ENCODE results near the gene FBXW4. TPM values are rescaled to one million over a fixed set of nuclear protein-coding genes. Genes with fewer than 3 reads are reported as not detected.
A peak's percentile ranks its signal among the peaks of the same experiment; 100 is the strongest.

FBXW4 gene
- total RNA-seq, 2 experiments from 2014 or later = 37.6 to 38.2 TPM

- DNase-seq (no peak), ATAC-seq (no peak)
- Mint-ChIP-seq H3K36me3 (ENCODE audit: low read depth) (peaks cover 12% of the 10 kb centered on the region), H3K4me1 (ENCODE audit: low read depth) (no peaks in the 10 kb centered on the region), H3K4me3 (no peak overlapping the region), H3K9me3 (no peaks in the 10 kb centered on the region), H3K27ac (no peak overlapping the region), H3K27me3 (no peaks in the 10 kb centered on the region)
- CTCF ChIA-PET = interaction anchor here (0.5 to 5.7 kb wide), 4 partner anchors 10 to 52 kb away, joined by 3 to 34 read pairs (median 3); no protein-coding TSS in a partner anchor
- POLR2A ChIA-PET = interaction anchor here (0.6 to 0.8 kb wide), 3 partner anchors 9 to 49 kb away, joined by 3 read pairs; no protein-coding TSS in a partner anchor
- no peak for TF ChIP-seq CTCF (IDR thresholded peaks at IDR 0.05)
- intact Hi-C loops (cut with micrococcal nuclease) = no loop called here
Measured at GRCh38 chr10:101580486-101581399, 114.2 kb downstream of the FBXW4 start.

- intact Hi-C loops (cut with micrococcal nuclease) = no loop called here
- Mint-ChIP-seq H3K4me3 (no peak overlapping the region), H3K9me3 (no peaks in the 10 kb centered on the region), H3K27me3 (no peaks in the 10 kb centered on the region), H3K4me1 (ENCODE audit: low read depth) (no peaks in the 10 kb centered on the region), H3K27ac (no peak overlapping the region), H3K36me3 (ENCODE audit: low read depth) (peaks cover 8% of the 10 kb centered on the region)
- no peak for TF ChIP-seq CTCF (IDR thresholded peaks at IDR 0.05)
- ChIA-PET POLR2A (interaction anchor here (0.8 kb wide), 1 partner anchor 8 kb away, joined by 3 read pairs; no protein-coding TSS in a partner anchor), CTCF (interaction anchor here (2.2 to 5.7 kb wide), 2 partner anchors 9 to 202 kb away, joined by 8 to 34 read pairs; no protein-coding TSS in a partner anchor)
- no peak for ATAC-seq
- no peak for DNase-seq
Measured at GRCh38 chr10:101579516-101579870, 115.5 kb downstream of the FBXW4 start.

- Mint-ChIP-seq H3K27me3 (no peaks in the 10 kb centered on the region), H3K4me3 (no peak overlapping the region), H3K27ac (no peak overlapping the region), H3K9me3 (no peaks in the 10 kb centered on the region), H3K36me3 (ENCODE audit: low read depth) (peaks cover 8% of the 10 kb centered on the region), H3K4me1 (ENCODE audit: low read depth) (no peaks in the 10 kb centered on the region)
- ChIA-PET CTCF (interaction anchor here (0.8 to 5.7 kb wide), 4 partner anchors 8 to 202 kb away, joined by 3 to 34 read pairs (median 6); no protein-coding TSS in a partner anchor), POLR2A (interaction anchor here (0.8 kb wide), 1 partner anchor 365 kb away, joined by 3 read pairs; no protein-coding TSS in a partner anchor)
- ATAC-seq (no peak), DNase-seq (no peak)
- TF ChIP-seq CTCF (IDR thresholded peaks at IDR 0.05) = no peak
- intact Hi-C loops (cut with micrococcal nuclease) = no loop called here
Measured at GRCh38 chr10:101578803-101579515, 116.0 kb downstream of the FBXW4 start.

- intact Hi-C loops (cut with micrococcal nuclease) = no loop called here
- DNase-seq (no peak), ATAC-seq (no peak)
- Mint-ChIP-seq H3K27ac (peak overlapping the region; percentile 34), H3K36me3 (ENCODE audit: low read depth) (peaks cover 4% of the 10 kb centered on the region), H3K9me3 (no peaks in the 10 kb centered on the region), H3K27me3 (no peaks in the 10 kb centered on the region), H3K4me3 (no peak overlapping the region), H3K4me1 (ENCODE audit: low read depth) (no peaks in the 10 kb centered on the region)
- TF ChIP-seq CTCF (IDR thresholded peaks at IDR 0.05) = no peak
- ChIA-PET POLR2A (interaction anchor here (0.9 kb wide), 1 partner anchor 11 kb away, joined by 5 read pairs; no protein-coding TSS in a partner anchor), CTCF (interaction anchor here (0.8 to 2.2 kb wide), 4 partner anchors 7 to 364 kb away, joined by 3 to 8 read pairs (median 4); no protein-coding TSS in a partner anchor)
Measured at GRCh38 chr10:101578192-101578591, 116.8 kb downstream of the FBXW4 start.
